ENCODE data around the gene NGF.

Gene NGF

GRCh38 chr1:115336741-115337140, 1.3 kb downstream of the NGF start:
- no peak for DNase-seq (ENCODE audit: low read depth)

GRCh38 chr1:115332813-115333608, 5.0 kb downstream of the NGF start:
- DNase-seq (ENCODE audit: low read depth): no peak

DNA sequence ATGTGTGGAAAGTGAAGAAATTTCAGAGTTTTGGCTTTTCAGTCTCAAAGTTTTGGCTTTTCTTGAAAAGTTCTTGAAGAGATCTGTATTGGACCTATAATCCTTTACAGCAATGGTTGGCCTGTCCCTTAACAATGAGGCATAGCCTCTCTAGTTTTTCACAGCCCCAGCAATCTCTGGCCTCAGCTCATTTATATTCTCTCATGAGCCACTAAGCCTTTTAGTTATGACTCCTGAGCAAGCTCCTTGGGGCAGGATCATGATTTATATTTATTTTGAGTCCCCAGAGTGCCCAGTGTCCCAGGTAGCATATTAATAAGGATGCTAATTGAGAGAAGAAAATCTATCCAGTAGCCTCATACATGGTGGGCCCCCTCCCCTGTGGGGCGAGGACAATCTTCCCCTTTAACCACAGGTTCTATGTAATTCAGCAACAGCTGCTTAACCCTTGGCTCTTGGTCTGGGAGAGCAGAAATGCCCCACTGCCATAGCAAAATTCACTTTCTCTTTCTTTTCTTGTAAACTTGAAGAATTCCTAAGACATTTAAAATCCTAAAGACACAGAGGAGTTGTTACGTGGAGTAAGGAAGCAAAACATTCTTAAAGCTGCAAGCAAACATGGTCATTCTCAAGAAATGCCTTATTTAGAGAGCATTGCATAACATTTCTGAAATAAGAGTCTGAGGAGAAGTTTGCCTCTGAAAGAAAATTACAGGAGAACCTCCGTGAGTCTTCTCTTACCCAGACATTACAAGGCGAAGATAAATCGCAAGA, 6.3 kb downstream of the NGF start:
- DNase-seq (ENCODE audit: low read depth): no peak

DNA sequence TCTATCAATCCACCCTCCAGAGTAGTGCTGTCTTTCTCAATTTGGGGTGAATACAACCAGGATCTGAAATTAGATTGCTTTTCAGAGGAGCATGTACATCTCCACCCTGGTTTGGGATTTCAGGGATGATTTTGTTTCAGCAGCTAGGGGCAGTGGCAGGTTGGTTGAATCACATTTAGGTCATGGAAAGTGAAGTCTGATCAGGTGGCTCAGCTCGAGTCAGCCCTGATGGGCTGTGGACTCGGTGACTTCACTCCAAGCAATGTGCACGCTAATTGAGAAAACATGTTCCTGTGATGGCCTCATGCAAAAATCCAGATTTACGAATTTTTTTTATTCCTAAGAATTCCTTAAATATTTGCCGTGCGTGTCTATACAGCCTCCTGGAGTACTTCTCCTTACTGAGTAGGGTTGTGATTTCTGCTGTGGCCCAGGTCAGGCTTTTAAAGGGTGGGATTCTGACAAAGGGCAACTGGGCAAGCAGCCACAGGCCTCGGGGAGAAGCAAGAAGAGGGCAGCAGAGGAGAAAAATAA, 7.5 kb downstream of the NGF start:
- no peak for DNase-seq (ENCODE audit: low read depth)

DNA sequence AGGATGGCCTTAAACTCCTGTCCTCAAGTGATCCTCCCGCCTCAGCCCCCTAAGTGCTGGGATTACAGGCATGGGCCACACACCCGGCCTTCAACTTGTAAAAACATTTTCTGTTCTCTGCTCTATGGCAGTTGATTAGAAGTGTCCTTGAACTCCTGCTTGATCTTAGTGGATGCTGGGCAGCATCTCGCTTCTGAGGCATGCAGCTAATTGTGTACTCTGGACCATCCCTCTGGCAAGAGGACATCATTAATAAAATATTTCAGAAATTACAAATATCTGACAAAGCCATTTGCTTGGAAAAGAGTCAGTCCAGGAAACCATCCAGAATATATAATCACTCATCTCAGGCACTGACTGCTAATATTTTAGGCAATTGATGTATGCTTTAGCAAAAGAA, 8.1 kb downstream of the NGF start:
- no peak for DNase-seq (ENCODE audit: low read depth)

- DNase-seq (ENCODE audit: low read depth): no peak
Observed at GRCh38 chr1:115327270-115327669, 10.8 kb downstream of the NGF start.

GRCh38 chr1:115326419-115326818, 11.6 kb downstream of the NGF start:
- no peak for DNase-seq (ENCODE audit: low read depth)

DNA sequence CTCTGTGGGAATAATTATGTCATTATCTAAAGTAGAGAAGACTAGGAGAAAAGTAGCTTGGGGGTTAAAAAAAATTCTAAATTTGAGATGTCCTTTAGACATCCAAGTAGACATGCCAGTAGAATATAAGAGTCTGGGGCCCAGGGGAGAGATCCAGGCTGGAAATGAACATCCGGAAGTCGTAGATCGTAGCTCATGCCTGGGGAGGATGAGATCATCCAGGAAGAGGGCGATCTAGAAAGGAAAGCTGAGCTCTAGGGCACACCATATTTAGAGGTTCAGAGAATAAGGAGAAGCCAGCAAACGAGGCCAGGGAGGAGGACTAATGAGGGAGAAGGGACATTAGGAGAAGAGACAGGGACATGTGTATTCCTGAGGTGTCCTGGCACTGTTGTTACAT, 12.2 kb downstream of the NGF start:
- no peak for DNase-seq (ENCODE audit: low read depth)

DNA sequence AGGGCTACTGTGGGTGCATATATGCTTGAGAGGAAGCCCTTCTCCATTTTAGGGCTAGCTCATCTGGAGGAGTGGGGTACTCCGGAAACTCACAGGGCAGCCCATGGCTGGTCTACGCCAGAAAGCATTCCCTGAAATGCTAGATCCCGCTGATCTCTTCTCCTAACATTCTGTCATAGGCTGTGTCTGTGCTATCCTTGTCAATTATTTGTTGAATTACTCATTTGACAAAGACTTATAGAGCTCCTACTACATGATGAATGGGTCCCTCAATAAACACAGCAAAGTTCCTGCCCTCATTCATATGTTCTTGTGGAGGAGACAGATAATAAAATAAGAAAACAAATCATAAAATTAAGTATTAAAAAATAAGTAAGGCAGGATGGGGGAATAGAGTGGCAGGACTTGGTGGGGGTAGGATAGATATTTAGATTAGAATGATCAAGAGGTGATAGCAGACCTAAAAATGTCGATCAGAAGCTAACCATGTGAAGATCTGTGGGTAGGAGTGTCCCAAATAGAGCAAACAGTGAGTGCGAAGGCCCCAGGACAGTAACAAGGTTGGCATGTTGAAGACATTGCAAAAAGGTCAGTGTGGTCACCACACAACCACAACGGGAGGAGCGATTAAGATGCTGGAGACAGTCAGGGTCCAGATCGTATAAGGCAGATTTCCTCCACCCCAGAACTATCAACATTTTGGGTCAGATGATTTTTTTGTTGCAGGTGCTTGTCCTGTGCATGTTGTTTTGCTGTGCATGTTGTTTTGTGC, 13.2 kb downstream of the NGF start:
- DNase-seq (ENCODE audit: low read depth): no peak

GRCh38 chr1:115323366-115324004, 14.6 kb downstream of the NGF start:
- DNase-seq (ENCODE audit: low read depth): no peak

DNA sequence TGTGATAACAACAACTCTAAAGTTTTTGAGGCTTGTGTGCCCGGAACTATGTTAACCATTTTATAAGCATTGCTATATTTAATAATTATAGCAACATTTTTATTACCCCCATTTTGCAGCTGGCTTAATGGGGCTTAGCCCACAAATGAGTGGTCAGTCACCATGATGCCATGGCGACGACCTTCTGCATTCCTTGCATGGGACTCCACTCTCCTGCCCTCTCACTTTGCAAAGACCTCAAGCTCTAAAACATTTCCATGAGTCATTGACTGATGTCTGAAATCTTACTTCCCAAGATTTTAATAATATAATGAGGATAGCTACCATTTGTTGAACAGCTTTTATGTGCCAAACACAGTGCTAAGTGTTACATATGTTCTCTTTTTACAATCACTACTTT, 15.4 kb downstream of the NGF start:
- no peak for DNase-seq (ENCODE audit: low read depth)

GRCh38 chr1:115320377-115320776, 17.7 kb downstream of the NGF start:
- no peak for DNase-seq (ENCODE audit: low read depth)

- no peak for DNase-seq (ENCODE audit: low read depth)
Observed at GRCh38 chr1:115319706-115320105, 18.3 kb downstream of the NGF start.

DNA sequence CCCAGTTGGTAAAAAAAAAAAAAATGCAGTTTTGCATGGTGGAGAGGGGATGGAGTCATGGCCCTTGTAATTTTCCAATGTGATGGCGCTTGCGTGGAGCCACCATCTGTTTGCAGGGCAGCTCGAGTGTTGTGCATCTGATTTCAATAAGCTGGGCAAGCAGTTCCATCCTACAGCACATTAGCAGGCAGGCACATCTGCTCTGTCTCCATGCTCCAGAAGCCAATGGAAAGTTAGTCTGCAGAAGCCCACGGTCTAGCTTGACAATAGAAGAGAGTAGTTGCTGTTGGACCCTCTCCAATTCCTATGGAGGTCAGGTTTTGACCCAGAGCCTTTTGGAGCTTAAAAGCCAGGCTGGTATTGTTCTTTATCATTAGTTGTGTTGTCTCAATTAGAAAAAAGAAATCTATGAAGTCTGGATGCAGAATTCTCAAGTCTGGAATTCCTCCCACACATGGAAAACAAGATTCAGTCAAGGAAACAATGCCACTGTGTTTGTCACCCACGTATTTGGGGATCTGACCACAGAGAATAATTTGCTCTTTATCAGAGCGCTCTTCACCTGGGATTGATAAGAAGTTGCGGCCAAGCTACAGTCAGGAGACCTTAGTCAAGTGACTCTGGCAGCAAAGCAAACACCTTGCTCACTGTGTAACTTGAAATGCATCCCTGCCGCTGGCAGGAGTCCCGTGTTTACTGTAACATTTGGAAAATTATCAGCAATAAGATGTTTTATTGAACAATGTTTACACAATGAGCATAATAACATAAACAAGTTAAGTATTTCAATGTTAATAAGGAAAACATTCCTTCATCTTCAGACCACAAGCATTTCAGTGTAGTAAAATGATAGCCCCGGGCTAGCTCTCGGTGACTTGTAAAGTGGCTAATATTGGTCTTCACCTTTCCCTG, 20.7 kb downstream of the NGF start:
- no peak for DNase-seq (ENCODE audit: low read depth)

GRCh38 chr1:115314765-115315164, 23.3 kb downstream of the NGF start:
- DNase-seq (ENCODE audit: low read depth): no peak

- no peak for DNase-seq (ENCODE audit: low read depth)
Observed at GRCh38 chr1:115314092-115314491, 24.0 kb downstream of the NGF start.

GRCh38 chr1:115313182-115313581, 24.9 kb downstream of the NGF start:
- DNase-seq (ENCODE audit: low read depth): no peak

DNA sequence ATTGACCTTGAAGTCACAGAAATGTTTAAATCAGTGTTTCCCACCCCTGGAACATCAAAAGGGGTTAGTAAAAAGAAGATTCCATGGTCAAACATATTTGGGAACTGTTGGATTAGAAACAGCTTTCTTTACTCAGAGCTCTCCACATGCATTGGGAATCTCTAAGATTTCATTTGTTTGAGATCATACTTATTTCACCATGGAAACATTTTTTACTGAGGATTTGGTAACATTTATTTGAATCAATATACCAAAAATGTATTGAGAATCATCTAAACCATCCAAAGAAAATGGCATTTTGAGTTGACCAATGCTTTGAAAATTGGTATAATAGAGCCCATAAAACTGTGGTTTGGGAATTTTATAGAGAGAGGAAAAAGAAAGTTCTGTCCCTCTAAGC, 25.3 kb downstream of the NGF start:
- DNase-seq (ENCODE audit: low read depth): no peak

DNA sequence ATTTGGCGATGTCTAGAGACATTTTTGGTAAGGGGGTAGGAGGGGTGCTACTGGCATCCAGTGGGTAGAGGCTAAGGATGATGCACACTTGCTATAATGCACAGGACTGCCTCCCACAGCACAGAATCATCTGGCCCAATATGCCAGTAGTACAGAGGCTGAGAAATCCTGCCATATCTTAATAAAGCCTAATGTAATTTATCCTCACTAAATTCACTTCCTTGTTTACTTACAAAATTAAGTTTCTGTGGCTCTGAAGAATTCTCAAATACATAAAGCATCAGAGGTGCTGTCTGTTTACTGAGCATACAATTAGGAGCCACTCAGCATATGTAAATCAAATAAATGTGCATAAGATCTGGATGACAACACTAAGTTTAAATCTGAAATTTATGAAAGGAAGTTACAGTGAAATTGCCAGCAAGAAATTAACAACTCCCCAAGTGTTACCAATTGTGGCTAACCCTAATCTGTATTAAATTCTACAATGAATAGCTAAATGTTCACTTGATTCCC, 26.5 kb downstream of the NGF start:
- no peak for DNase-seq (ENCODE audit: low read depth)

- no peak for DNase-seq (ENCODE audit: low read depth)
Observed at GRCh38 chr1:115310581-115311473, 27.2 kb downstream of the NGF start.

Data from activated T-cell treated with anti-CD3 and anti-CD28 coated beads for 48 hours (primary cell).